Muscle layer of duodenum (tissue), 2 donors: ENCODE results near the gene TEKT1.

ENCODE experiments used
- H3K27ac ChIP-seq: one replicate; pipeline ENCODE4 v1.7.0; 2013; ENCODE audit warnings: mild to moderate bottlenecking, low read length
- H3K27me3 ChIP-seq: one replicate; pipeline ENCODE4 v1.7.0; 2013; ENCODE audit warnings: low read depth, mild to moderate bottlenecking, control low read depth, low read length
- H3K36me3 ChIP-seq, 2 donors: one replicate each; pipeline ENCODE4 v1.7.0; 2013; ENCODE audit warnings: low read length in 2 of 2, control low read depth in 1 of 2, mild to moderate bottlenecking in 1 of 2; ENCODE audit not compliant: insufficient read depth in 2 of 2, control insufficient read depth in 1 of 2
- H3K4me1 ChIP-seq, 2 donors: one replicate each; pipeline ENCODE4 v1.7.0; 2013; ENCODE audit warnings: low read length in 2 of 2, mild to moderate bottlenecking in 2 of 2, control low read depth in 1 of 2, moderate library complexity in 1 of 2; ENCODE audit not compliant: insufficient read depth in 2 of 2, control insufficient read depth in 1 of 2
- H3K4me3 ChIP-seq, 2 donors: one replicate each; pipeline ENCODE4 v1.7.0; 2013; ENCODE audit warnings: low read length in 2 of 2, low read depth in 1 of 2, mild to moderate bottlenecking in 1 of 2
- H3K9me3 ChIP-seq, 2 donors: one replicate each; pipeline ENCODE4 v1.7.0; 2013; ENCODE audit warnings: low read length in 2 of 2, control low read depth in 1 of 2, mild to moderate bottlenecking in 1 of 2; ENCODE audit not compliant: control insufficient read depth in 1 of 2
- donor health status: healthy.

Gene TEKT1

GRCh38 chr17:6812295-6812694 is 19.2 kb downstream of the TEKT1 start:
- Histone ChIP-seq H3K27ac (no peak overlapping the region), H3K27me3 (peaks cover 4% of the 10 kb centered on the region), H3K36me3 (no peaks in the 10 kb centered on the region), H3K9me3 (peaks cover 0 to 3% of the 10 kb centered on the region in 2 donors), H3K4me1 (no peaks in the 10 kb centered on the region), H3K4me3 (no peak overlapping the region)

GRCh38 chr17:6811510-6811909 is 20.0 kb downstream of the TEKT1 start:
- Histone ChIP-seq H3K27ac (no peak overlapping the region), H3K36me3 (no peaks in the 10 kb centered on the region), H3K9me3 (peaks cover 0 to 3% of the 10 kb centered on the region in 2 donors), H3K4me3 (no peak overlapping the region), H3K4me1 (no peaks in the 10 kb centered on the region), H3K27me3 (peaks cover 4% of the 10 kb centered on the region)

- Histone ChIP-seq H3K4me1 (no peaks in the 10 kb centered on the region), H3K36me3 (no peaks in the 10 kb centered on the region), H3K4me3 (no peak overlapping the region), H3K27me3 (no peaks in the 10 kb centered on the region), H3K27ac (no peak overlapping the region), H3K9me3 (no peaks in the 10 kb centered on the region)
These were observed 31.0 kb downstream of the TEKT1 start for GRCh38 chr17:6800422-6801027.

GRCh38 chr17:6799738-6800137 is 31.8 kb downstream of the TEKT1 start:
- no peak overlapping the region for H3K4me3 ChIP-seq
- H3K36me3 ChIP-seq: no peaks in the 10 kb centered on the region
- H3K27me3 ChIP-seq: no peaks in the 10 kb centered on the region
- no peak overlapping the region for H3K27ac ChIP-seq
- H3K9me3 ChIP-seq: no peaks in the 10 kb centered on the region
- no peaks in the 10 kb centered on the region for H3K4me1 ChIP-seq

GRCh38 chr17:6797718-6798351 is 33.7 kb downstream of the TEKT1 start:
- Histone ChIP-seq H3K36me3 (no peaks in the 10 kb centered on the region), H3K4me3 (no peak overlapping the region), H3K27me3 (no peaks in the 10 kb centered on the region), H3K27ac (no peak overlapping the region), H3K9me3 (no peaks in the 10 kb centered on the region), H3K4me1 (no peaks in the 10 kb centered on the region)

- H3K4me3 ChIP-seq: no peak overlapping the region
These were observed 34.5 kb downstream of the TEKT1 start for GRCh38 chr17:6796887-6797490.

GRCh38 chr17:6796017-6796886 is 35.3 kb downstream of the TEKT1 start:
- Histone ChIP-seq H3K4me3 (no peak overlapping the region), H3K9me3 (no peaks in the 10 kb centered on the region), H3K36me3 (no peaks in the 10 kb centered on the region), H3K27me3 (no peaks in the 10 kb centered on the region), H3K27ac (no peak overlapping the region), H3K4me1 (no peaks in the 10 kb centered on the region)

More at GRCh38 chr17:6796887-6797490, 34.5 kb downstream of the TEKT1 start:
- no peaks in the 10 kb centered on the region for H3K4me1 ChIP-seq
- no peaks in the 10 kb centered on the region for H3K9me3 ChIP-seq
- no peaks in the 10 kb centered on the region for H3K36me3 ChIP-seq
- H3K27ac ChIP-seq: no peak overlapping the region
- no peaks in the 10 kb centered on the region for H3K27me3 ChIP-seq

GRCh38 chr17:6793748-6794493 is 37.6 kb downstream of the TEKT1 start:
- H3K27me3 ChIP-seq: no peaks in the 10 kb centered on the region
- no peak overlapping the region for H3K4me3 ChIP-seq
- no peak overlapping the region for H3K27ac ChIP-seq
- no peaks in the 10 kb centered on the region for H3K9me3 ChIP-seq
- no peaks in the 10 kb centered on the region for H3K4me1 ChIP-seq
- no peaks in the 10 kb centered on the region for H3K36me3 ChIP-seq

GRCh38 chr17:6789146-6789545 is 42.4 kb downstream of the TEKT1 start:
- Histone ChIP-seq H3K27ac (no peak overlapping the region), H3K9me3 (no peaks in the 10 kb centered on the region), H3K4me1 (no peaks in the 10 kb centered on the region), H3K4me3 (no peak overlapping the region), H3K36me3 (no peaks in the 10 kb centered on the region), H3K27me3 (no peaks in the 10 kb centered on the region)

GRCh38 chr17:6787081-6787693 is 44.3 kb downstream of the TEKT1 start:
- H3K4me3 ChIP-seq: no peak overlapping the region
- H3K4me1 ChIP-seq: no peaks in the 10 kb centered on the region
- H3K9me3 ChIP-seq: peaks cover 0 to 6% of the 10 kb centered on the region in 2 donors
- H3K27ac ChIP-seq: no peak overlapping the region
- H3K27me3 ChIP-seq: no peaks in the 10 kb centered on the region
- no peaks in the 10 kb centered on the region for H3K36me3 ChIP-seq
